Naive thymus-derived CD8-positive, alpha-beta T cell (primary cell): ENCODE results near the gene PPT2. TPM values are rescaled to one million over a fixed set of nuclear protein-coding genes. Genes with fewer than 3 reads are reported as not detected.

Experiments
- ATAC-seq, 2 donors: fragments of 150-1000 bp; cut with Tn5 transposase in 1 of 2; sonication (Bioruptor Pico), chemical (Tn5 transposase) in 1 of 2; 1 replicate in 1 of 2; 2 replicates in 1 of 2; pipeline ENCODE4 v1.10.0; 2021; ENCODE audit warnings: mild to moderate bottlenecking in 2 of 2, moderate library complexity in 2 of 2
- POLR2A ChIA-PET: fragments of 350-600 bp; sonication (Branson Sonifier 250); formaldehyde crosslinking; loops from one replicate; lab custom pipeline; 2021; ENCODE audit warnings: antibody characterized with exemption; lab: Charles Lee
- DNase-seq, 10 donors: peaks; one replicate each; pipeline versions ENCODE4 v3.0.0 to v3.0.0-alpha.2; 2020 to 2022
- H3K27ac Mint-ChIP-seq, 10 donors: one replicate each; pipeline ENCODE4 v1.8.0; 2020 to 2022; ENCODE audit warnings: mild to moderate bottlenecking in 10 of 10, mixed read lengths in 10 of 10, moderate library complexity in 4 of 10, inconsistent platforms in 1 of 10
- H3K27me3 Mint-ChIP-seq, 5 donors: one replicate each; pipeline ENCODE4 v1.8.0; 2021 to 2022; ENCODE audit warnings: mixed read lengths in 5 of 5
- H3K36me3 Mint-ChIP-seq, 3 donors: one replicate each; pipeline ENCODE4 v1.8.0; 2020 to 2022; ENCODE audit warnings: mixed read lengths in 3 of 3, mild to moderate bottlenecking in 2 of 3, inconsistent platforms in 1 of 3
- H3K4me1 Mint-ChIP-seq, 4 donors: one replicate each; pipeline ENCODE4 v1.8.0; 2021 to 2022; ENCODE audit warnings: mixed read lengths in 4 of 4
- H3K4me3 Mint-ChIP-seq, 10 donors: one replicate each; pipeline ENCODE4 v1.8.0; 2020 to 2022; ENCODE audit warnings: mild to moderate bottlenecking in 10 of 10, mixed read lengths in 10 of 10, moderate library complexity in 6 of 10, inconsistent platforms in 1 of 10
- H3K9me3 Mint-ChIP-seq, 9 donors: one replicate each; pipeline ENCODE4 v1.8.0; 2020 to 2022; ENCODE audit warnings: mixed read lengths in 9 of 9, mild to moderate bottlenecking in 3 of 9, inconsistent platforms in 1 of 9, moderate library complexity in 1 of 9
- polyA plus RNA-seq, 3 donors: library from polyadenylated mRNA; unstranded; fragments of 300-500 nt; fragmentation: Illumina TruSeq; gene quantifications; one replicate each; pipeline ENCODE4 v1.2.3, GENCODE V29; 2021
- total RNA-seq, 8 experiments: library from RNA in 2 of 8; stranded (reverse) in 2 of 8; gene quantifications; one replicate each; pipeline ENCODE4 v1.2.3 and lab custom pipeline; 2021 to 2026

PPT2 gene
- total and polyA plus RNA-seq, 5 experiments from 2014 or later, result 17.3 to 23.1 (median 20.6) TPM

DNA sequence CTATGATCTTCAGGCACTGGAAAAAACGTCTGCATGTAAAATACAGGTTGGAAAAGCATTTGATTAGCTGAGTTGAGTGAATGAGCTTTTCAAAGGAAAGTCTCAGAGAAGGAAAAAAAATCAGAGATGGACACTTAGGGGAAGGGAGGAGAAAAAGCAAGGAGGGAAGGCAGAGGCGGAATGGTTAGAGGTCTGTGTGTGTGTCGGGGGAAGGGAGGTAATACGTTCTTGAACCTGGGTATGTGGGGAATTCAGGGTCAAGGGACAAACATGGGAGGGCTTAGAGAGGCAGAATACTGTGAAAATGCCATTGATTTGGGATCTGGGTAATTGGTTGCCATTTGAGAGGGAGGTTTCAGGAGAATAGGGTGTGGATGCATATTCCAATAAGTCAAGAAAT, 7.3 kb upstream of the PPT2 start:
- DNase-seq, result no peak
- Mint-ChIP-seq H3K9me3 (no peaks in the 10 kb centered on the region), H3K4me3 (peak overlapping the region in 1 of 10 donors; percentile 11), H3K27me3 (peaks cover 0 to 38% (median 8%) of the 10 kb centered on the region in 5 donors), H3K36me3 (peaks cover 0 to 5% (median 0%) of the 10 kb centered on the region in 3 donors), H3K27ac (peak overlapping the region in 3 of 10 donors; percentile 1 to 26 (median 6)), H3K4me1 (peaks cover 25 to 35% (median 32%) of the 10 kb centered on the region in 4 donors)
- POLR2A ChIA-PET, result interaction anchor here (0.8 kb wide), 1 partner anchor 16 kb away, joined by 3 read pairs; the partner anchor contains the start of gene FKBPL
- no peak for ATAC-seq

GRCh38 chr6:32147401-32148132, 6.4 kb upstream of the PPT2 start:
- peaks cover 28 to 43% (median 39%) of the 10 kb centered on the region in 4 donors for H3K4me1 Mint-ChIP-seq
- POLR2A ChIA-PET, result interaction anchor here (0.6 to 1.5 kb wide), 5 partner anchors 12 to 1153 kb away, joined by 3 to 4 read pairs (median 3); partner anchors contain the start of gene ATF6B
- ATAC-seq, result no peak
- peak in 1 of 10 donors; percentile 23 for DNase-seq
- peaks cover 0 to 5% (median 0%) of the 10 kb centered on the region in 3 donors for H3K36me3 Mint-ChIP-seq
- H3K4me3 Mint-ChIP-seq, result no peak overlapping the region
- H3K27me3 Mint-ChIP-seq, result peaks cover 0 to 34% (median 4%) of the 10 kb centered on the region in 5 donors
- H3K9me3 Mint-ChIP-seq, result no peaks in the 10 kb centered on the region
- peak overlapping the region in 3 of 10 donors; percentile 5 to 91 (median 63) for H3K27ac Mint-ChIP-seq

GRCh38 chr6:32148289-32149091, 5.5 kb upstream of the PPT2 start:
- DNase-seq (peak; percentile 55 to 84 (median 72)), ATAC-seq (peak; percentile 66 to 71)
- Mint-ChIP-seq H3K4me3 (peak overlapping the region; percentile 81 to 94 (median 86)), H3K27me3 (peaks cover 0 to 34% (median 4%) of the 10 kb centered on the region in 5 donors), H3K36me3 (peaks cover 0 to 5% (median 0%) of the 10 kb centered on the region in 3 donors), H3K9me3 (no peaks in the 10 kb centered on the region), H3K4me1 (peaks cover 33 to 53% (median 47%) of the 10 kb centered on the region in 4 donors), H3K27ac (peak overlapping the region; percentile 38 to 95 (median 90))
- POLR2A ChIA-PET, result interaction anchor here (0.6 to 1.6 kb wide), 8 partner anchors 13 to 1153 kb away, joined by 3 to 7 read pairs (median 4); partner anchors contain the start of genes AGPAT1, ATF6B, FKBPL and GPSM3

DNA sequence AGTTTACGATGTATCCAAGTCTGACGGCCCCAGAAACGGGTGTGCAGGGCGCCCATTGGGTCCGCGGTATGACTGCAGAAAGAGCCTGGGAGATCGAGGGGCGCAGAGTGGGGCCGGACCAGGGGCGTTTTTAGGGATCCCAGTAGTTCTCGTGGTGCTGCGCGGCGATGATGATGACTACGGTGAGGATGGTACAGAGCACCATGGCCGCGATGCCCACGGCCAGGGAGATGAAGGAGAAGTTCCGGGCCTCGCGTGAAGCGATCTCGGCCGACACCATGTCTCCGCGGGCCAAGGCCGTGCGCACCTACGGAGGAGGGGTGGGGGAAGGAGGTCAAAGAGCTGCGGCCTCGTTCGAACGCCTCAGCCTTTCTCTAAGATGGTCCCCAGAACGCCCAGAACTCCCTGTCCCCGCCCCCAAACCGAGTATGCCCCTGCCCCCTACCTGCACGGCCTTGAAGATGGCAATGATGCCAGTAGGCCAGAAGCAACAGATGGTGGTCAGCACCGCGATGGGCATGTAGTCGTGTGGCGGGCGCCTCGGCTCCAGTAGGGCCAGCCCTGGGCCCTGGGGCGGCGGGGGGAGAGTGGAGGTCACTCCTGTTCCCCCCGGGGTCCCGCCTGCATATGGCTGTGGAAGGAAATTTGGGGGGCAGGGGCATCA, 4.7 kb upstream of the PPT2 start:
- Mint-ChIP-seq H3K27me3 (peaks cover 0 to 34% (median 4%) of the 10 kb centered on the region in 5 donors), H3K27ac (peak overlapping the region; percentile 38 to 95 (median 90)), H3K4me3 (peak overlapping the region; percentile 81 to 94 (median 86)), H3K9me3 (no peaks in the 10 kb centered on the region), H3K4me1 (peaks cover 37 to 60% (median 52%) of the 10 kb centered on the region in 4 donors), H3K36me3 (peaks cover 0 to 5% (median 0%) of the 10 kb centered on the region in 3 donors)
- peak in 1 of 10 donors; percentile 58 for DNase-seq
- POLR2A ChIA-PET, result interaction anchor here (0.8 to 1.6 kb wide), 5 partner anchors 14 to 46 kb away, joined by 3 to 7 read pairs (median 4); partner anchors contain the start of genes AGPAT1, FKBPL and GPSM3
- ATAC-seq, result peak; percentile 1 to 20

- Mint-ChIP-seq H3K4me1 (peaks cover 43 to 70% (median 59%) of the 10 kb centered on the region in 4 donors), H3K27me3 (peaks cover 0 to 34% (median 4%) of the 10 kb centered on the region in 5 donors), H3K9me3 (no peaks in the 10 kb centered on the region), H3K27ac (peak overlapping the region in 9 of 10 donors; percentile 50 to 95 (median 84)), H3K4me3 (peak overlapping the region; percentile 81 to 100 (median 91)), H3K36me3 (peaks cover 0 to 5% (median 0%) of the 10 kb centered on the region in 3 donors)
- no peak for ATAC-seq
- POLR2A ChIA-PET, result interaction anchor here (1.0 to 1.6 kb wide), 5 partner anchors 14 to 178 kb away, joined by 3 to 7 read pairs (median 3); partner anchors contain the start of genes AGPAT1, DXO and GPSM3
- peak in 2 of 10 donors; percentile 14 to 59 for DNase-seq
Observed at GRCh38 chr6:32149932-32150870, 3.7 kb upstream of the PPT2 start.

DNA sequence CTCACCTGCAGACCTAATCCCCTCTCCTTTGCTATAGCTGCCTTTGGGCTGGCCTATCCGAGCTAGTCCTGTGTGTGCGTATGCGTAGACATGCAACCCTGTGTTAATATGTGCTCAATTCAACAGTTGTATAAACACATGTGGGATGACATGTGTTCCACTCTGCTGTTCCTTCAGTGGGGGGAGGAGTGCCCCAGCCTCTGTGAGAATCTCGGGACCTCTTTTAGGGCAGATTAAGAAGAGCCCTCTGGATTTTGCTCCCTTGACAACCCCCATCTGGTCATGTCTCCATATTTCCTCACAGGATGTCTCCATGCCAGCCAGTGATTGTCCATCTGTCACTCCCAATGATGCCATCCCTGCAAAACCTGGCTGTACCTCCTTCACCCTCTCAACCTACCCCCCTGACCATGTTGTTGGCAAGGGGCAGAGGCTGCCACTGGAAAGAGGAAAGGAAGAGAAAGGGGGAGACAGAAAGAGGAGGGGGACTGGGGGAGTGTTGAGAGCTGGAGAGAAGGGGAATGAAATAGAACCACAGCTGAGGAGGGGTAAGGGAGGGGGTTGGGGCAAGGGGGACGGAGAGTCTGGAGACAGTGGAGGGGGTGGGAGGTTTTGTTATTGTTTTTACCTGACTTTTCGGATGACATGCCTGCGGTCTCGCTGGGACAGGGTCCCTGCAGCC, 2.6 kb upstream of the PPT2 start:
- Mint-ChIP-seq H3K36me3 (peaks cover 0 to 11% (median 0%) of the 10 kb centered on the region in 3 donors), H3K9me3 (no peaks in the 10 kb centered on the region), H3K4me3 (peak overlapping the region; percentile 81 to 100 (median 91)), H3K4me1 (peaks cover 45 to 76% (median 66%) of the 10 kb centered on the region in 4 donors), H3K27ac (peak overlapping the region; percentile 38 to 98 (median 92)), H3K27me3 (peaks cover 0 to 31% (median 4%) of the 10 kb centered on the region in 5 donors)
- POLR2A ChIA-PET, result interaction anchor here (1.2 to 1.9 kb wide), 8 partner anchors 15 to 179 kb away, joined by 3 to 21 read pairs (median 6); partner anchors contain the start of genes ATF6B, DXO, FKBPL and GPSM3
- peak in 1 of 2 donors; percentile 24 for ATAC-seq
- peak in 4 of 10 donors; percentile 33 to 66 (median 42) for DNase-seq

DNA sequence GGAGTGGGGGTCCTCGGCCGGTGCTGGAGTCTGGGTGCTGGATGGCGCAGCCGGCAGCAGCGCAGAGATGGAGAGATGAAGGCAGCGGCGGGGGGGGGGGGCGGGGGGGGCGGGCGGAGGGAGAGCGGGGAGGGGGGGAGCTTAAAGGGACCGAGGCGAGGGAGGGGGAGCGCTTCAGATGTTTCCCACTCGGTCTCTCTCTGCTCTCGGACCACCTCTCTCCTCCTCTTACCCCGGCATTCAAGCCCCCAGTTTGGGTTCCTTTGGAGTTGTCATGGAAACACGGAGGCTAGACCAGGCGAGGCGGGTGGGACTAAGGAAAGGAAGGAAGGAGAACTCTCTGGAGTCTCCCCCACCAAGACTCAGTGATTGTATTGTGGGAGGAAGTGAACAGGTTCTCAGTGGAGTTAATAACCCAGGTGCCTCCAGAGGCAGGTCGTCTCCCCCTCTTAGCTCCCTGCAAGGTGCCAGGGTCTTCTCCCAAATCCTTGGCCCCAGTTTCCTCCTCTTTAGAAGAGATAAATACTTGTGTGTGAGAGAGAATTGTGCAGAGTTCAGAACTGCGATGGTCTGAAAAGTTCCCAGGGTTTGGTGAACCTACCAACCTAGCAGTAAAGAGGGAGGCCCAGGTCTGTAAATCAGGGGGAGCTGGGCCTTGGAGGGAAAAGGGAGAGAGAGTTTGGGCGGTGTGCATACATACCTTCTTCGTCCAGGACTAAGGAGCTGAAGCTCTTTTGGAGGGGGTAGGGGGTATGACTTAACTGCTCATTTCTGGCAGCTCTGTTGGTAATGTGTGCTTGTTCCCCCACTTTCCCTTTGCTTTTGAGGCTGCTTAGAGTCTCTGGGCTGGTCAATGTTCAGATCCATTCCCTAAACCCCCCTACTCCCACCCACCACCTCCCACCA, 1.8 kb upstream of the PPT2 start, which contains the start of gene PRRT1:
Gene PRRT1, minus strand, starts transcription at position 77 of the 906 bp plus-strand sequence. CDS start 112 bp downstream, outside the sequence.
- DNase-seq, result peak in 3 of 10 donors; percentile 27 to 61 (median 34)
- peak within 1 kb of the TSS; percentile 79 to 99 (median 93) for H3K27ac Mint-ChIP-seq
- peaks cover 0 to 27% (median 4%) of the 10 kb centered on the region in 5 donors for H3K27me3 Mint-ChIP-seq
- peaks cover 0 to 13% (median 0%) of the 10 kb centered on the region in 3 donors for H3K36me3 Mint-ChIP-seq
- ATAC-seq, result no peak
- H3K4me3 Mint-ChIP-seq, result peak within 1 kb of the TSS; percentile 81 to 100 (median 91)
- H3K9me3 Mint-ChIP-seq, result no peaks in the 10 kb centered on the region
- H3K4me1 Mint-ChIP-seq, result peaks cover 45 to 76% (median 66%) of the 10 kb centered on the region in 4 donors
- POLR2A ChIA-PET, result interaction anchor here (1.0 to 1.9 kb wide), 8 partner anchors 16 to 180 kb away, joined by 3 to 21 read pairs (median 6); partner anchors contain the start of genes ATF6B, DXO, FKBPL and GPSM3

DNA sequence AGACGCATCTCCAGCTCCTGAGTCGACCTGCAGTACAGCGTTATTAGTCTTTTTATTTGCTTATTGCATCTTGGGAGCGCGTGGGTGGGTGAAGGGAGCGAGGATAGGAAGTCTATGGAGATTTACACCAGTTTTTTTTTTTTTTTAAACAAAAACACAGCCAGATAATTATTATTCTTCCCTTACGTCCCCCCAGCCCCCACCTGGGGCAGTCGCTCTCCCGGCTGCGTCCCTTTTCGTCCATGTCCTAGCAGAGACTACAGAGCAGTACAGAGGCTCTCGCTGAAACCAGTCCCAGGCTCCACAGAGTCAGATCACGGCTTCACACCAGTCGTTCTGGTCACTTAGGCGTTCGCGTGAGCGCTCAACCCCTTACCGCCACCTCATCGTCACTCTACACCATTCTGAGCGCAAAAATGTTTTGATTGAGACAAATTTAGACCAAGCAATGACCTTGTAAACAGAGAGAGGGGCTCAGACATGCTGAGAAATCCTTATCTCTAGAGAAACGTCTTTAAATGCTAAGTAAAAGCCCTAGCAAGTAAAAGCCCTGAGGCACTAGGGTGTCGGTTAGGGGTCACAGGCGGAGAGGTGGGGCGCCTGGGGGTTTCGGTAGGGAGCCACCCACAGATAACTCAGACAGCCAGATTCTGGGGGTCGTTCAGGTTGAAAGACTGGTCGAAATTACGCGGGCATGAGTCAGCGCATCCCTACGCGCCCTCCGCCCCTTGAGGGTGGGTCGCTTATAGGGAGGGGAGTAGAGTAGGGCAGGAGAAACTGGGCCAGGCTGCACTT, 975 bp upstream of the PPT2 start:
- DNase-seq, result peak in 3 of 10 donors; percentile 5 to 62 (median 8)
- Mint-ChIP-seq H3K27ac (peak overlapping the region; percentile 80 to 99 (median 92)), H3K27me3 (peaks cover 0 to 23% (median 4%) of the 10 kb centered on the region in 5 donors), H3K36me3 (peaks cover 0 to 21% (median 4%) of the 10 kb centered on the region in 3 donors), H3K9me3 (no peaks in the 10 kb centered on the region), H3K4me3 (peak overlapping the region; percentile 64 to 100 (median 86)), H3K4me1 (peaks cover 50 to 82% (median 61%) of the 10 kb centered on the region in 4 donors)
- POLR2A ChIA-PET, result interaction anchor here (0.6 to 1.9 kb wide), 8 partner anchors 17 to 54 kb away, joined by 3 to 21 read pairs (median 6); partner anchors contain the start of genes ATF6B, FKBPL, GPSM3 and PBX2
- ATAC-seq, result no peak
